ENCODE data around the gene COASY.
"Not testable (repeated sequence)": the region's sequence is repeated elsewhere in the genome, so short reads cannot be mapped to it uniquely, and the experiment has no call there.

The COASY gene

GRCh38 chr17:42607769-42608168, 45.8 kb downstream of the COASY start:
- peaks cover 6% of the 10 kb centered on the region; the same call in 1 of the 2 replicates for H3K4me1 ChIP-seq (ENCODE audit: control insufficient read depth, insufficient read depth, low read length)
- peaks cover 14% of the 10 kb centered on the region for H3K36me3 ChIP-seq (ENCODE audit: control insufficient read depth, insufficient read depth, low read length)
- no peaks in the 10 kb centered on the region for H3K9me3 ChIP-seq (ENCODE audit: control insufficient read depth, insufficient read depth, low read depth, low read length)
- H3K9ac ChIP-seq (ENCODE audit: low read length) = no peak overlapping the region
- H3K4me3 ChIP-seq (ENCODE audit: low read depth, low read length) = peak overlapping the region; percentile 83
- no peaks in the 10 kb centered on the region for H3K27me3 ChIP-seq (ENCODE audit: control insufficient read depth, insufficient read depth, low read length)
- no peak overlapping the region for H3K27ac ChIP-seq (ENCODE audit: low read depth, low read length)

- Histone ChIP-seq H3K4me3 (ENCODE audit: low read depth, low read length) (peak overlapping the region; percentile 83), H3K36me3 (ENCODE audit: control insufficient read depth, insufficient read depth, low read length) (peaks cover 22% of the 10 kb centered on the region), H3K9ac (ENCODE audit: low read length) (peak overlapping the region; percentile 89), H3K9me3 (ENCODE audit: control insufficient read depth, insufficient read depth, low read depth, low read length) (no peaks in the 10 kb centered on the region), H3K4me1 (ENCODE audit: control insufficient read depth, insufficient read depth, low read length) (peaks cover 6% of the 10 kb centered on the region; the same call in 1 of the 2 replicates), H3K27ac (ENCODE audit: low read depth, low read length) (peak overlapping the region; percentile 62; the same call in 1 of the 2 replicates), H3K27me3 (ENCODE audit: control insufficient read depth, insufficient read depth, low read length) (no peaks in the 10 kb centered on the region)
These were observed 46.6 kb downstream of the COASY start for GRCh38 chr17:42608305-42609181.

DNA sequence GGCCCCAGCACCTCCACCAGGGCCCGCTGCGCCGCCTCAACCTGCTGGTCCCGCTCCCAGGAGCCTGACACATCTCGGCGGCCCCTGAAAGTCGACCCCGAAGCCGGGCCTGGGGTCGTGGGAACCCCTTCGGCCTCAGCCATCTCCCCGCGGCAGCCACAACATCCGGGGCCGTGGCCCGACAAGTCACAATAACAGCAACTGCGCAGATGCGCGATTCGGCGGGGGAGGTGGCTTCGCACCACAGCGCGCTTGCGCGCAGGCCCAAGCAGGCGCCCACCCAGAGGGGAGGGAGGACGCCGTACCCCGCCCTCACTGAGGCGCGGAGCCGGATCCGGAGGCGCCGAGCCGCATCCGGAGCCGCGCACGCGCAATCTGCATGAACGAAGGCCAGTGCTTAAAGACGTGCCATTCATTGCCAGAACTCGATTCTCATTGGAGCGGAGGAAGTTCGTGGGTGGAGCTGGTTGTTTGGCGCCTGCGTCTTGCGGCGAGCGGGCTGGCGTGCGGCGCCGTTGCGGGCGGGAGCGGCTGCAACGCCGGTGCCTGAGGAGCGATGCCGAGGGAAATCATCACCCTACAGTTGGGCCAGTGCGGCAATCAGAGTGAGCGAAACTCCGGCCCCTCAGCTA, 47.4 kb downstream of the COASY start, which contains the start of the genes RETREG3 and TUBG1:
RETREG3 (minus strand) TSS at position 193 of the 632 bp plus-strand sequence; CDS start at position 143, 50 bp downstream.
TUBG1 (plus strand) TSS at position 502 of the 632 bp plus-strand sequence; CDS start at position 557, 55 bp downstream.
- Histone ChIP-seq H3K36me3 (ENCODE audit: control insufficient read depth, insufficient read depth, low read length) (peaks cover 29% of the 10 kb centered on the region), H3K9me3 (ENCODE audit: control insufficient read depth, insufficient read depth, low read depth, low read length) (no peaks in the 10 kb centered on the region), H3K27me3 (ENCODE audit: control insufficient read depth, insufficient read depth, low read length) (no peaks in the 10 kb centered on the region), H3K4me3 (ENCODE audit: low read depth, low read length) (peak within 1 kb of the TSS; percentile 83), H3K4me1 (ENCODE audit: control insufficient read depth, insufficient read depth, low read length) (peaks cover 6% of the 10 kb centered on the region; the same call in 1 of the 2 replicates), H3K27ac (ENCODE audit: low read depth, low read length) (peak within 1 kb of the TSS; percentile 62; the same call in 1 of the 2 replicates), H3K9ac (ENCODE audit: low read length) (peak within 1 kb of the TSS; percentile 89)

DNA sequence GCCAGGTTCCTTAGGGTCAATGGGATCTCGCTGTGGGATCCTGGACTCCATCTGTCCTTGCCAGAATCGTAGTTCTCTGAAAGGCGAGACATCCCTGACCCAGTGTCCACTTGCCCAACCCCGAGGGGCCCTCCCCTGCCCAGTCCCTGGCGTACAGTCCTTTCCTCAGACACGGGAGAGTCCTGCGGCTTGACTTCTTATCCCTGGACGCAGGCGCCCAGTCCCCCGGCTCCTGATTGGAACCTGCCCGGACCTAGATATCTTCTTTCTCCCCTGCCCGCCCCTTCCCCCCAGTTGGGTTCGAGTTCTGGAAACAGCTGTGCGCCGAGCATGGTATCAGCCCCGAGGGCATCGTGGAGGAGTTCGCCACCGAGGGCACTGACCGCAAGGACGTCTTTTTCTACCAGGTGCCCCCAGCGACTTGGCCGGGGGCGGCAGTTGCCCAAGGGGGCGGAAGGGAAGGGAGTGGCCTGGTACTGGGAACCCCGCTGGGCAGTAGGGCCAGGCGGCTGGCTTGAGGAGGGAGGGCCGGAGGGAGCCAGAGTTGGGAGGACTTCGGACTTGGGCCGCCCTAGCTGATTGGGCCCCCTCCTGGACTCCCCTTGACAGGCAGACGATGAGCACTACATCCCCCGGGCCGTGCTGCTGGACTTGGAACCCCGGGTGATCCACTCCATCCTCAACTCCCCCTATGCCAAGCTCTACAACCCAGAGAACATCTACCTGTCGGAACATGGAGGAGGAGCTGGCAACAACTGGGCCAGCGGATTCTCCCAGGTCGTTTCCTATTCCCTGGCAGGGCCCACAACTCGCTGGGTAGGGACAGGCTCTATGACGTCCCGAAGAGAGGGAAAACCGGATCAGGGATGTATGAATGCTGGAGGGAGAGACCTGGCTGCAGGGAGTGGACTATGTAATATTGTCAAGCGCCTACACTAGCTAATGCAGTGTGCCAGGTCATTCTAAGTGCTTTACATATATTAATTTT, 48.2 kb downstream of the COASY start:
- Histone ChIP-seq H3K27ac (ENCODE audit: low read depth, low read length) (peak overlapping the region; percentile 21; the same call in 1 of the 2 replicates), H3K4me3 (ENCODE audit: low read depth, low read length) (peak overlapping the region; percentile 83), H3K9ac (ENCODE audit: low read length) (peak overlapping the region; percentile 81), H3K36me3 (ENCODE audit: control insufficient read depth, insufficient read depth, low read length) (peaks cover 38% of the 10 kb centered on the region)
- not testable (repeated sequence) for H3K4me1 ChIP-seq (ENCODE audit: control insufficient read depth, insufficient read depth, low read length); H3K27me3 ChIP-seq (ENCODE audit: control insufficient read depth, insufficient read depth, low read length); H3K9me3 ChIP-seq (ENCODE audit: control insufficient read depth, insufficient read depth, low read depth, low read length)

- no peak overlapping the region for H3K4me3 ChIP-seq (ENCODE audit: low read depth, low read length)
- no peak overlapping the region for H3K27ac ChIP-seq (ENCODE audit: low read depth, low read length)
- H3K4me1 ChIP-seq (ENCODE audit: control insufficient read depth, insufficient read depth, low read length) = peaks cover 6% of the 10 kb centered on the region; the same call in 1 of the 2 replicates
- H3K9me3 ChIP-seq (ENCODE audit: control insufficient read depth, insufficient read depth, low read depth, low read length) = no peaks in the 10 kb centered on the region
- H3K9ac ChIP-seq (ENCODE audit: low read length) = no peak overlapping the region
- peaks cover 48% of the 10 kb centered on the region for H3K36me3 ChIP-seq (ENCODE audit: control insufficient read depth, insufficient read depth, low read length)
- no peaks in the 10 kb centered on the region for H3K27me3 ChIP-seq (ENCODE audit: control insufficient read depth, insufficient read depth, low read length)
These were observed 50.1 kb downstream of the COASY start for GRCh38 chr17:42612013-42612412.

- Histone ChIP-seq H3K27me3 (ENCODE audit: control insufficient read depth, insufficient read depth, low read length) (no peaks in the 10 kb centered on the region), H3K9me3 (ENCODE audit: control insufficient read depth, insufficient read depth, low read depth, low read length) (no peaks in the 10 kb centered on the region), H3K4me3 (ENCODE audit: low read depth, low read length) (no peak overlapping the region), H3K4me1 (ENCODE audit: control insufficient read depth, insufficient read depth, low read length) (peaks cover 8% of the 10 kb centered on the region), H3K36me3 (ENCODE audit: control insufficient read depth, insufficient read depth, low read length) (peaks cover 48% of the 10 kb centered on the region), H3K27ac (ENCODE audit: low read depth, low read length) (no peak overlapping the region), H3K9ac (ENCODE audit: low read length) (no peak overlapping the region)
These were observed 51.8 kb downstream of the COASY start for GRCh38 chr17:42613699-42614295.

Data from HUES6 (cell line).